Activated T-cell treated with anti-CD3 and anti-CD28 coated beads for 4 hours (primary cell): Measurements from ENCODE around the gene CLCA1.
A peak's percentile ranks its signal among the peaks of the same experiment; 100 is the strongest.

Experiments used
- DNase-seq: peaks from one replicate; pipeline ENCODE4 v3.0.0-alpha.2; 2020

Gene CLCA1

DNA sequence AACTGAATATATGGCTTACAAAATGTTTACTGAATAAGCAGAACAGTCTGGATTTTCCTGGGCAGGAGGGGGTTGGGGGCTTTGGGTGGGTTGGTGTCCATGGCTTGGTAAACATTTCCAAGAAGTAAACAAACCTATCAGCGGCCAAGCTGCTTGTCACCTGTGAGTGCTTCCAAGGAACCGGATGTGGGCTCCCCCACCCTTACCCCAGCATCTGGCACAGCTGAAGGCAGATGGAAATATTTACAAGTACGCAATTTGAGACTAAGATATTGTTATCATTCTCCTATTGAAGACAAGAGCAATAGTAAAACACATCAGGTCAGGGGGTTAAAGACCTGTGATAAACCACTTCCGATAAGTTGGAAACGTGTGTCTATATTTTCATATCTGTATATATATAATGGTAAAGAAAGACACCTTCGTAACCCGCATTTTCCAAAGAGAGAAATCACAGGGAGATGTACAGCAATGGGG, at the start of gene CLCA1:
Gene CLCA1 (plus strand): TSS at position 427 of the 477 bp plus-strand sequence. CDS start 45 bp downstream, at position 472.
- no peak for DNase-seq

DNA sequence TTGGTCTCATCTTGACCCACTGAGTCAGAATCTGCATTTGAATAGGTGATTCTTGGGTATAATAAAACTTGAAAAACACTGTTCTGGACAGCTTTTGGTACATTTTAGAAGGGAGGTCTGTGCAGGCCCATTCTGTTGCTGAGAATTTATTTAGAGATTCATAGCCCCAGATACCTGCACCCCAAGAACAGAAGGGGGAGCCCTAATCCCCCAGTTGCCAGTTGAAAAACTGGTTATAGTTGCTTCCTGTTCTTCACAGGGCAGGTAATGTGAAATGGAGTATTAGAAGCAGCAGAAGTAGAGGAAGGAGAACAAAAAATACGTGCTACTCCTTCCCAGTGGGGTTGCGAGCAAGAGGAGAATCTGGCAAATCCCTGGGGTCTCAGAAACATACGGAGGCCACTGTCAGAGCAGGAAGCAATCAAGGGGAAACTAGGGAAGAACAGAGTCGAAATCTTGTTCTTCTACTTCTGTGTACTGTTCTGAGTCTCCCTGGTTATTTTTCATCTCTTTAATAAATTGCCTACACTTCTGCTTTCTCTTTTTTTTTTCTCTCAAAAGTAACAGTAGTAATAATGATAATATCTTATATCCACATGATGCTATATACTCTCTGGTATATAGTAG, 49.3 kb upstream of the CLCA1 start:
- peak; percentile 14 for DNase-seq

GRCh38 chr1:86421601-86422280, 47.0 kb upstream of the CLCA1 start:
- no peak for DNase-seq

DNA sequence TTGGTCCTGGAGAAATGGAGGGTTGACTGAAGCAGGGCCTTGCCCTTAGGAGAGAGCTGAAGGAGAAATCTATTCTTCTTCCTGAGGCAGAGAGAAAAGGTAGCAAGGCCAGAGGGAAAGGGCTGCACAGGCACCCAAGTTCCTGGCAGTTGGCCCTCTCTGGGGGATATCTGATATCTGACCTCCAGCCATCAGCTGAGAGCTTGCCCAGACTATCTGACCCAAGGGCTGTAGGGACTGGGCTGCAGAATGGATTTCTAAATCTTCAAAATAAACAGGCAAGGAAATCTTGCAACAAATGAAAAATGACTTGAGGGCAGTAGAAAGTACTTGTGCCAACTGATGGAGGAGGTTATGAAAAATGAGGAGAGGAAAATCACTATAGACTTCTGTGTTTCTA, 45.3 kb upstream of the CLCA1 start:
- DNase-seq: no peak

DNA sequence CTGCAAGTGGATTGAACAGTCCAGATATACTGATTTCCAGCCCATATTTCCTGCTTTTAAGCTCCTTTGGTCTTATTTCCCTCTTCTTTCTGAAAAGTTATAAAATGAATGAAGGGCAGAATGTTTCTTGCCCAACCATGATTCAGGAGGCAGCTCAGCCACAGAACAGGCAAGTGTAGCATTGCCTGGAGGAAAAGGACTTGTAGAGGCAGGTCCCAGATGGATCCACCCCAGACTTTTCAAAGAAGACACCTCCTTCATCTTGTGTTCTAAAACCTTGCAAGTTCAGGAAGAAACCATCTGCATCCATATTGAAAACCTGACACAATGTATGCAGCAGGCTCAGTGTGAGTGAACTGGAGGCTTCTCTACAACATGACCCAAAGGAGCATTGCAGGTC, 44.9 kb upstream of the CLCA1 start, which contains the start of gene CLCA2:
Gene CLCA2 (plus strand): TSS at position 299 of the 400 bp plus-strand sequence. CDS start 77 bp downstream, at position 376.
- DNase-seq: no peak

GRCh38 chr1:86429122-86429725, 39.5 kb upstream of the CLCA1 start:
- DNase-seq: no peak

- no peak for DNase-seq
Measured at GRCh38 chr1:86429835-86430234, 38.9 kb upstream of the CLCA1 start.

DNA sequence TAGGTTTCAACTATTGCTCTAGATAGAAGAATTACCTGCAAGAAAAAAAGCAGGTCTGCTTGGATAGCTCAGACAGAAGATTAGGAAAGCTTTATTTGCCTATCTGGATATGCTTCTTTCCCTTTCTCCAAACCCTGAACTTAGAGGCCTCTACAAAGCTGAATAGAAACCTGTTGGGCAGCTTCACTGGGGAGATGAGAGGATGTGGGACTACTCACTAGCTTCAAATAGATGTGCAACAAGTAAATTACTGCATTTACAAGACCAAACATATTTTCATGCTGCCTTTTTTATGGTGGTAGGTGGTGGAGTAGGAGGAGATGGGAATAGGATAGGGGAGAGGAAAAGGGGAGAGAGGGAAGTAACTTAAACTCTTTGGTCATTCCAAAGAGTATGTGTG, 38.4 kb upstream of the CLCA1 start:
- no peak for DNase-seq

GRCh38 chr1:86434059-86434458, 34.7 kb upstream of the CLCA1 start:
- no peak for DNase-seq

DNA sequence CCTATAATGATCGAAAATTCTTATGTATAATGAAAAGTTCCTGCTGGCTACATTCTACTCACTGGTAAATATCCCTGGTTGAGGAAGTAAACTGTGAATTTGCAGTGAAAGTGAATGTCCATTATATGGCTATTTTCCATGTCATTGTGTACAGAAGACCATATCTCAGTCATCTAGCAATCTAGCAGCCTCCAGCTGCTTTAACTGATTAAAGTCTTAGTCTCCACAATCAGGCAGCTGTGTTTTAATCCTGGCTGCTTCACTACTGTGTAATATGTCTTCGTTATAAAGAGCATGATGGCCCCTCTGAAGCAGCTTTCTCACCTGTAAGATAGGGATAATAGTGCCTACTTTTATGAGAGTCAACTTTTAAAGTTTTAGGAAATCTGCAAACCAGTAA, 33.4 kb upstream of the CLCA1 start:
- no peak for DNase-seq

- DNase-seq: no peak
Measured at GRCh38 chr1:86436041-86436440, 32.7 kb upstream of the CLCA1 start.

GRCh38 chr1:86441581-86441980, 27.1 kb upstream of the CLCA1 start:
- no peak for DNase-seq

GRCh38 chr1:86441997-86442396, 26.7 kb upstream of the CLCA1 start:
- no peak for DNase-seq

GRCh38 chr1:86445919-86446318, 22.8 kb upstream of the CLCA1 start:
- no peak for DNase-seq

DNA sequence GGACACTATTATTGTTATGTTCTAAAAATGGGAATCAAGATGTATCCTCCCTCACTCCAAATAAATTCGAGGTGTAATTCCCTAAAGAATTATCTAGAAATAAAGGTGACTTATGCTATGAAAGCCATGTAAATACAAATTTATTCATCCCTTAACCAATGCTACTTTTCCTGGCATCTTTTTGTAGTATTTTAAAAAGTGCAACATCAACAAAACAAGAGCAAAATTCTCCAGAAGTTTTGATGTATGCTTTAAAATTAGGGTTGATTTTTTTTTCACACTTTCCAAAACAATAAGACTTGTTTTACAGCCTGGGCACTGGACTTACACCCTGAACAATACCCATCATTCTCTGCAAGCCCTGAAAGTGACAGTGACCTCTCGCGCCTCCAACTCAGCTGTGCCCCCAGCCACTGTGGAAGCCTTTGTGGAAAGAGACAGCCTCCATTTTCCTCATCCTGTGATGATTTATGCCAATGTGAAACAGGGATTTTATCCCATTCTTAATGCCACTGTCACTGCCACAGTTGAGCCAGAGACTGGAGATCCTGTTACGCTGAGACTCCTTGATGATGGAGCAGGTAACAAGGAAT, 21.4 kb upstream of the CLCA1 start:
- no peak for DNase-seq

- no peak for DNase-seq
Measured at GRCh38 chr1:86448670-86449069, 20.1 kb upstream of the CLCA1 start.

DNA sequence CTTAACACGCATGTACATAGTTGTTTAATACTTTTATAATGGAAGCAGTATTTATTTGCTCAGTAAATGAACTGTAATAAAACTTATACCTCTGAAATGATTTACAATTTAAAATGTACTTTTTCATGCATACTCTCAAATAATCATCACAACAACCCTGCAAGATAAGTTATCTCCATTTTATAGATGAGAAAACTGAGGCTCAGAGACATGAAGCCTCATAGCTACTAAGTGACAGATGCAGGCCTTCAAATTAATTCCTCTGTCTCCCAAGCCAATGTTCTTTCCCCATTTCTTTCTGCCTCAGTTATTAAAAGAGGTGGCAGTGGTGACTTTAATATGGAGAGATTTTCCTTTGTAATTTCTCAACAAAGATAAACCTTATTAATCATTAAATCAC, 19.6 kb upstream of the CLCA1 start:
- no peak for DNase-seq

DNA sequence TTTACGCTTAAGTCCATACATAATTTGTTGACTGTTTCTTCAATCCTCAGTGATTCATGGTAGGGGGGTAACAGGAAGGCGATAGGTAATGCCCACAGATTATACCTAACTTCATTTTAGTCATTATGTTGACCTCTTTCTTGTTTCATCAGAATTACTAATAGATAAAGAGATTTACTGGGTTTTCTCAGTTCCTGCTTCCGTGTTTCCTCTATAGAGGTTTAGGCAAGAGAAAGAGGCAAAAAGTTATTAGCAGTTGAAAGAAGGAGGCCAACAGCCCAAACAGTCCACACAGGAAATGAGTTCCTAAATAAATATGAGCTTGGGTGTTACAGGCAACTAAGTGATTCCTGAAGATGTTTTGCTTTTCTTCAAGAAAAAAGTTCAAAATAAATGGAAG, 17.9 kb upstream of the CLCA1 start:
- no peak for DNase-seq

- no peak for DNase-seq
Measured at GRCh38 chr1:86453664-86454063, 15.1 kb upstream of the CLCA1 start.

GRCh38 chr1:86455073-86455472, 13.7 kb upstream of the CLCA1 start:
- DNase-seq: no peak

DNA sequence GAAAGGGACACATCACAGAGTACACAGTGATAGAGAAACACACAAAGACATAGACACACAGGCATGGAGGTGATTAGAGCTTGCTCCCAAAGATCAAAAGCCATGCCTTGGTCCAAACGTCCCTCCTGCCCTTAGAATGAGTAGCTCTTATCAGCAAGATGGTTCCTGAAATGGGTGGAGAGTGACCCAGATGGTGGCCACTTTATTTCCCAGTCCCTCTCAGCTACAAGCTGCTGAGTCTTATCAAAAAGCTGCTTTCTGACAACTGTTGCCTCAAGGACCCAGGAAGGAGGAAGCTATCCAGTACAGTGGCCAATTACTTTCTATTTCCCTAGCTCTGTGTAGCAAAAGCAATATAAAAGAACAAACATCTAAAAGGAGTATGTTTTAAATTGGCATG, 7.7 kb upstream of the CLCA1 start:
- DNase-seq: no peak

DNA sequence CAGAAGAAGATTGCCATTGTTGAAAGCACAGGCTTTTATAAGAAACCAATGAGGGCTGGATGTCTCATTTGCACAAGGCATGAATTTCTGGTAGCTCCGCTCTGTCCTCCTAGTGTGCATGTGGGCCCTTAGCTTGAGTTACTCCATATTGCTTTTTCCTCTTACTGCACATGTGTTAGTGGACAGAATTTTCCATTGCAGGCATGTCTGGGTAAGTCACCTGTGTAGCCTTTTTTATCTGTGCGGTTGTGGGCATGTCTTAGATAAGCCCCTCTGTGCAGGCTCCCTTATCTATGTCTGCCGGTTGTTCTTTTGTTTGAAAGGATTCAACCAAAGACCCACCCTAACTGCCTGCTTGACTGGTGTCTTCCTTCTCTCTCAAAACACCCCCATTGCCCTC, 7.2 kb upstream of the CLCA1 start:
- no peak for DNase-seq

- no peak for DNase-seq
Measured at GRCh38 chr1:86464819-86465218, 3.9 kb upstream of the CLCA1 start.
